Upper lobe of left lung (tissue), 6 donors: ENCODE measurements around the gene GABBR2. TPM values are rescaled to one million over a fixed set of nuclear protein-coding genes. Genes with fewer than 3 reads are reported as not detected.

Experiments used
- ATAC-seq, 2 donors: fragments of 200-7000 bp; cut with Tn5 transposase; one replicate each; pipeline ENCODE4 v1.9.1; 2022; ENCODE audit warnings: mild to moderate bottlenecking in 2 of 2, moderate library complexity in 2 of 2; ENCODE audit not compliant: low FRiP score in 2 of 2
- DNase-seq, 2 donors: peaks; one replicate each; pipeline ENCODE4 v3.0.0-alpha.2; 2019 to 2020
- H3K27ac ChIP-seq, 4 donors: fragments of 200-600 bp; sonication (generic); one replicate each; pipeline ENCODE4 v1.5.1; 2016 to 2019
- H3K27me3 ChIP-seq, 4 donors: fragments of 200-600 bp; sonication (generic); one replicate each; pipeline ENCODE4 v1.5.1; 2017 to 2019
- H3K36me3 ChIP-seq, 4 donors: fragments of 200-600 bp; sonication (generic); one replicate each; pipeline ENCODE4 v1.5.1; 2016 to 2019
- H3K4me1 ChIP-seq, 4 donors: fragments of 200-600 bp; sonication (generic); one replicate each; pipeline ENCODE4 v1.5.1; 2018 to 2019
- H3K4me3 ChIP-seq, 4 donors: fragments of 200-600 bp; sonication (generic); one replicate each; pipeline ENCODE4 v1.5.1; 2017 to 2019; ENCODE audit warnings: mild to moderate bottlenecking in 2 of 4, moderate library complexity in 1 of 4
- H3K9me3 ChIP-seq, 4 donors: fragments of 200-600 bp; sonication (generic); one replicate each; pipeline ENCODE4 v1.5.1; 2018 to 2019
- CTCF ChIP-seq, 6 experiments: fragments of 450-650 bp in 4 of 6; fragments of 200-600 bp in 2 of 6; sonication (generic) in 2 of 6; IDR thresholded peaks; one replicate each; pipeline ENCODE4 v1.5.1; 2016 to 2019; ENCODE audit warnings: antibody characterized with exemption in 6 of 6
- EP300 ChIP-seq, 4 donors: sonication (generic); formaldehyde crosslinking; IDR thresholded peaks; one replicate each; pipeline ENCODE4 v1.5.1; 2017; ENCODE audit warnings: antibody characterized with exemption in 4 of 4, control low read depth in 2 of 4
- POLR2A ChIP-seq, 4 donors: fragments of 450-650 bp; IDR thresholded peaks; one replicate each; pipeline ENCODE4 v1.5.1; 2016 to 2017; ENCODE audit warnings: antibody characterized with exemption in 4 of 4, mild to moderate bottlenecking in 2 of 4
- POLR2AphosphoS5 ChIP-seq, 2 donors: sonication (generic); formaldehyde crosslinking; IDR thresholded peaks; one replicate each; pipeline ENCODE4 v1.5.1; 2017; ENCODE audit warnings: antibody characterized with exemption in 2 of 2
- WGBS, 2 donors: methylation state at CpG; one replicate each; pipeline ENCODE4 v1.1.5; 2017 to 2018; 5-methylcytosine and 5-hydroxymethylcytosine counted together
- total RNA-seq, 6 donors: library from RNA; depleted of rRNA in 4 of 6; stranded (reverse); fragments of >200 nt in 4 of 6; gene quantifications; one replicate each; pipeline versions ENCODE4 v1.1.0 to v1.2.1, GENCODE V29; 2016 to 2021
- donor health status: DM: no; HTN: no; CAD: no; lungs with moderate emphysema.
- donor health status: DM: no; HTN: yes; CAD: no; lungs with severe emphysema.

The GABBR2 gene
- total RNA-seq, 6 donors from 2014 or later: 0.15 to 1.00 (median 0.81) TPM; not detected in 1

GRCh38 chr9:98342098-98342819 is 366.5 kb downstream of the GABBR2 start:
- Histone ChIP-seq H3K27me3 (no peaks in the 10 kb centered on the region), H3K36me3 (no peaks in the 10 kb centered on the region), H3K4me3 (no peak overlapping the region), H3K9me3 (no peaks in the 10 kb centered on the region), H3K27ac (peak overlapping the region in 3 of 4 donors; percentile 7 to 57 (median 52)), H3K4me1 (peaks cover 0 to 7% (median 2%) of the 10 kb centered on the region in 4 donors)
- WGBS, 2 donors: 81 to 90% methylated on average over 4 of the region's 4 CpGs
- no peak for ATAC-seq
- DNase-seq: no peak
- TF ChIP-seq POLR2AphosphoS5 (IDR thresholded peaks at IDR 0.05): no peak
- no peak for TF ChIP-seq EP300 (IDR thresholded peaks at IDR 0.05)
- TF ChIP-seq CTCF (IDR thresholded peaks at IDR 0.05): no peak
- no peak for TF ChIP-seq POLR2A (IDR thresholded peaks at IDR 0.05)

- TF ChIP-seq CTCF (IDR thresholded peaks at IDR 0.05): no peak
- TF ChIP-seq POLR2AphosphoS5 (IDR thresholded peaks at IDR 0.05): peak; percentile 55 to 66
- Histone ChIP-seq H3K27ac (peak overlapping the region in 3 of 4 donors; percentile 7 to 76 (median 52)), H3K36me3 (no peaks in the 10 kb centered on the region), H3K4me1 (peaks cover 0 to 7% (median 2%) of the 10 kb centered on the region in 4 donors), H3K27me3 (no peaks in the 10 kb centered on the region), H3K9me3 (no peaks in the 10 kb centered on the region), H3K4me3 (no peak overlapping the region)
- no peak for DNase-seq
- no peak for ATAC-seq
- 46 to 48% methylated on average over 20 of the region's 20 CpGs for WGBS, 2 donors
Observed at GRCh38 chr9:98341157-98342097, 367.3 kb downstream of the GABBR2 start.

- peaks cover 0 to 7% (median 2%) of the 10 kb centered on the region in 4 donors for H3K4me1 ChIP-seq
- H3K9me3 ChIP-seq: no peaks in the 10 kb centered on the region
- no peaks in the 10 kb centered on the region for H3K36me3 ChIP-seq
- ATAC-seq (no peak), DNase-seq (no peak)
- H3K27ac ChIP-seq: peak overlapping the region in 2 of 4 donors; percentile 52 to 76
- no peaks in the 10 kb centered on the region for H3K27me3 ChIP-seq
- no peak overlapping the region for H3K4me3 ChIP-seq
- 84 to 94% methylated on average over 6 of the region's 6 CpGs for WGBS, 2 donors
- TF ChIP-seq CTCF (IDR thresholded peaks at IDR 0.05): no peak
- TF ChIP-seq POLR2A (IDR thresholded peaks at IDR 0.05): no peak
- TF ChIP-seq EP300 (IDR thresholded peaks at IDR 0.05): no peak
- TF ChIP-seq POLR2AphosphoS5 (IDR thresholded peaks at IDR 0.05): no peak
Observed at GRCh38 chr9:98339987-98340800, 368.5 kb downstream of the GABBR2 start.

- peaks cover 0 to 19% (median 16%) of the 10 kb centered on the region in 4 donors for H3K4me1 ChIP-seq
- H3K27ac ChIP-seq: no peak overlapping the region
- WGBS, 2 donors: 80 to 92% methylated on average over 2 of the region's 2 CpGs
- no peaks in the 10 kb centered on the region for H3K9me3 ChIP-seq
- ATAC-seq: no peak
- no peaks in the 10 kb centered on the region for H3K27me3 ChIP-seq
- TF ChIP-seq EP300 (IDR thresholded peaks at IDR 0.05) (no peak), POLR2AphosphoS5 (IDR thresholded peaks at IDR 0.05) (no peak), CTCF (IDR thresholded peaks at IDR 0.05) (no peak), POLR2A (IDR thresholded peaks at IDR 0.05) (no peak)
- H3K4me3 ChIP-seq: no peak overlapping the region
- DNase-seq: no peak
- no peaks in the 10 kb centered on the region for H3K36me3 ChIP-seq
Observed at GRCh38 chr9:98335661-98336060, 373.1 kb downstream of the GABBR2 start.
